Fibroblast of villous mesenchyme (primary cell): Measurements from ENCODE around the gene VIPR1. TPM values are rescaled to one million over a fixed set of nuclear protein-coding genes. Genes with fewer than 3 reads are reported as not detected.

ENCODE experiments used
- DNase-seq: peaks from one replicate; pipeline ENCODE4 v3.0.0-alpha.2; 2010; ENCODE audit warnings: low read depth
- H3K4me3 ChIP-seq: 2 replicates; pipeline ENCODE4 v1.5.1; 2011; ENCODE audit warnings: low read depth, mild to moderate bottlenecking, low read length
- total RNA-seq: library from RNA; depleted of rRNA; stranded (reverse); fragments of >200 nt; gene quantifications from 2 replicates; pipeline ENCODE4 v1.2.3, GENCODE V29; 2012
- TF ChIP-seq, protein P1 (sequence below): IDR thresholded peaks from 2 replicates; pipeline ENCODE4 v1.5.1; 2012; ENCODE audit warnings: low read depth, mild to moderate bottlenecking, low read length; ENCODE audit not compliant: insufficient read depth

Gene VIPR1
- total RNA-seq, 1 donor, result not detected

DNA sequence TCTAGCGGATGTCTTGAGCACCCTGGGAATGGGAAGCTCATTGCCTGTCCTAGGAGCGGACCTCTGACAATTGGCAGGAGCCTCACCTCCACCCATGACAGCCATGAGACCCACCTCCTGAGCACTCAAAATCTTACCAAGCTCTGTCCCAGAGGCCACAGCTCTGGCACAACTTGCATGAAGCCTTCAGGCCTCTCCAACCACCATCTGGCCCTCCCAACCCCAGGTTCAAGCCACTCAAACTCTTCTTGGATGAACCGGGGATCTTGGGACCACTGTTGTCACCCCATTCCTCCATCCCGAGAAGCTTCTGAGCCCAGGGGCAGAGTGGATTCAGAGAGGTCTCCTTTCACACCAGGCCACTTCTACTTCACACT, 1.5 kb downstream of the VIPR1 start:
- TF ChIP-seq, protein P1, sequence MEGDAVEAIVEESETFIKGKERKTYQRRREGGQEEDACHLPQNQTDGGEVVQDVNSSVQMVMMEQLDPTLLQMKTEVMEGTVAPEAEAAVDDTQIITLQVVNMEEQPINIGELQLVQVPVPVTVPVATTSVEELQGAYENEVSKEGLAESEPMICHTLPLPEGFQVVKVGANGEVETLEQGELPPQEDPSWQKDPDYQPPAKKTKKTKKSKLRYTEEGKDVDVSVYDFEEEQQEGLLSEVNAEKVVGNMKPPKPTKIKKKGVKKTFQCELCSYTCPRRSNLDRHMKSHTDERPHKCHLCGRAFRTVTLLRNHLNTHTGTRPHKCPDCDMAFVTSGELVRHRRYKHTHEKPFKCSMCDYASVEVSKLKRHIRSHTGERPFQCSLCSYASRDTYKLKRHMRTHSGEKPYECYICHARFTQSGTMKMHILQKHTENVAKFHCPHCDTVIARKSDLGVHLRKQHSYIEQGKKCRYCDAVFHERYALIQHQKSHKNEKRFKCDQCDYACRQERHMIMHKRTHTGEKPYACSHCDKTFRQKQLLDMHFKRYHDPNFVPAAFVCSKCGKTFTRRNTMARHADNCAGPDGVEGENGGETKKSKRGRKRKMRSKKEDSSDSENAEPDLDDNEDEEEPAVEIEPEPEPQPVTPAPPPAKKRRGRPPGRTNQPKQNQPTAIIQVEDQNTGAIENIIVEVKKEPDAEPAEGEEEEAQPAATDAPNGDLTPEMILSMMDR, result no peak
- no peak overlapping the region for H3K4me3 ChIP-seq
- no peak for DNase-seq

DNA sequence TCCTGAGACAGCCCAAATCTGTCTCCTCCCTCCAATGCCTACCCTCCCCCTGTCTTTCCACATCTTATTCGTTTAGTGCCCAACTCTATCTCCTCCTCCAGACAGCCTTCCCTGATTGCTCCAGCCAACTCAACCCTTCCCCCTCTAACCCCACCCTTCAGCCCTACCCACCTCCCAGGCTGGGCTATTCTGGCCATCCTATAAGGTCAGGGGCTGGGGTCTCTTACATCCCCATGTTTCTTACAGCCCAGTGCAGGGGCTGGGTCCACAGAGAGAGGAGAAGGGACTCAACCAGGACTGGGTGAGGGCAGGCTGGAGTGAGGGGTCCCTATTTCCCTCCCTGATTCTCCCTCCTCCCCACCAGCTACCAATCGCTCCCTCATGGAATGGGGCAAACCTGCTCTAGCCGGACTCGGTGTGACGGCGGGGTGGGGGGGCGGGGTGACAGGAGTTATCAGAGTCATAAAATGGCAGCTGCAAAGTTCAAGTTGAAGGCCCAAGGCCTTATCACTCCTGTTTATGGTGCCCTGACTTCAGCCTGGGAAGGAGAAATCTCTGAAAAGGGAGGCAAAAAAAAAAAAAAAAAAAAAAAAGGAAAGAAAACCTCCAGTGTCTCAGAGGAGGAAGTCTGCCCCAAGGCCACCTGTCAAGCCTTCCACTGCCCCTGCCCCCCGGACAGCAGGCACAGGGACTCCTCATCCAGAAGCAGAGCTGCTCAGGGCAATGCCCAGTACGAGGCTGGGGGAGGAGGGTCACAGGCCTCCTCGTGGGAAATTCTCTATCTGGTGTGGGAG, 2.1 kb downstream of the VIPR1 start:
- TF ChIP-seq, protein P1, result no peak
- no peak for DNase-seq
- H3K4me3 ChIP-seq, result no peak overlapping the region

DNA sequence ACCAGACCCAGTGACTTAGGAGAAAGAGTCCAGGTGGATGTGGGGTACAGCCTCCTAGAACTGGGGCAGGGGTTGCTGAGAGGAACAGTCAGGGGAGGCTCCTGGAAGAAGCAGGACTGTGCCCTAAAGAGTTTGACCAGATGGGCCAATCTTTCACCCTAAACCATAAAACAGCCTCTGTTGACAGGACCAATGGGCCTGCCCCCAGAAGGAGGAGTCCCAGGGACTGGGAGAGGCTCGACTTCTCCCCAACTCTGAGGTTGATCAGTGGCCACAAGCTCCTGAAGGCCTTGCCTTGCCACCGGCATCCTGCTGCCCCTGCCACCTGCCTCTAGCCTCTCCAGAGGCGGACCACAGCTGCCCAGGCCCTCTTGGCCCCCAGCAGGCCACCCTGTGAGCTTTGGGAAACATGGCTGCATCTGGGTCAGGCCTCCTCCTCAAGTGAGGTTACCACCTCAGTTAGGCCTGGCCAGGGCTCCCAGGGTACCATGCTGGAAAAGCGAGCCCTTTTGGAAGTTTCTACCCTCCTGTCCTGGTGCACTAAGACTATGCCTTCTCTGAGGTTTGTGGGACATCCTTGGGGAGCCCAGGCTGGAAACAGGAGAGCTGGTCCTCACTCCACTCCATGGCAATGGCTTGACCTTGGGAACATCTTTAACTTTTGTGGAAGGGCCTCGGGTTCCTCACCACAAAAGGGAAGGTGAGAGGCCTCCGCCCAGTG, 2.8 kb downstream of the VIPR1 start:
- no peak for DNase-seq
- no peak overlapping the region for H3K4me3 ChIP-seq
- TF ChIP-seq, protein P1, result no peak

DNA sequence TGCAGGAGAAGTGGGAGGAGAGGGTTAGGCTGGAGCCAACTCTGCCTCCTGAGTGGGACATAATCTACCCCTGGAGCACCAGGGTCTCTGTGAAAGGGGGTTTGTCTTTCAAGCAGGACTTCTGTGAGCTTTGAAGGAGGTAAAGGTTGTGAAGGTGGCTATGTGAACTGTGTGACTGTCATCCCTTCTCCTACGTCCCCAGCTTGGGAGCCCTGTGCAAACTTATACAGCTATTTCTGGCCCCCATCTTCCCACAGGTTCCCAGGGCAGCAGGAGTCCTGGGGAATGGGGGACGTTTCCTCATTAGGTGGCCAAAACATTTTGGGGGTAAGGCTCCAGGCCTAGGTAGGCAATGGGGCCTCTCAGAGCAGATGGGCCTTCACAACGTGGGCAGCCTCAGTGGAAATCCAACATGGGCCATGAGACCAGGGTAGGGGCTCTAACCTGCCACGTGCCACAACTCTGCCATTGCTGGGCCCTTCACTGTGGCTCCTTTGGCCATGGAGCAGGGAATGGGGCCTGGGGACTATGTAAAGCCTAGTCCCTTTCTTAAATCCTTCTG, 3.5 kb downstream of the VIPR1 start:
- H3K4me3 ChIP-seq, result no peak overlapping the region
- TF ChIP-seq, protein P1, result no peak
- no peak for DNase-seq

DNA sequence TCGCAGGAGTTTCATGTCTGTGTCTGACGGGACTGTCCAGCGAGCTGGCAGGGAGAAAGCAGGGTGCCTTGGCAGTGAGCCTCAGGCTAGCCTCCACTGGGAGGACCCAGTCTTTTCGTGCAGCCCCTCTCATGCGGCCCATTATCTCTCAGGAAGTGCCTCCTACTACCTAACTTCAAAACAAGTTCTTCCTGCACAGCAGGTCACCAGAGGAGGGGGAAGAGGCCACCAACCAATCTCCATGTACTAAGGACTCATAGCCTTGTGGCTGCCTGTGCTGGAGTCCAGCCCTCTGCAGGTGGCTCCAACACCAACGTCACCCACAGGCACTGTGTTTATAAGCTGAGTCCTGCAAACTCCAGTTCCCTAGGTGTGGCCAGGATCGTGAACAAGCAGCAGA, 4.8 kb downstream of the VIPR1 start:
- DNase-seq, result no peak
- TF ChIP-seq, protein P1, result no peak
- no peak overlapping the region for H3K4me3 ChIP-seq

DNA sequence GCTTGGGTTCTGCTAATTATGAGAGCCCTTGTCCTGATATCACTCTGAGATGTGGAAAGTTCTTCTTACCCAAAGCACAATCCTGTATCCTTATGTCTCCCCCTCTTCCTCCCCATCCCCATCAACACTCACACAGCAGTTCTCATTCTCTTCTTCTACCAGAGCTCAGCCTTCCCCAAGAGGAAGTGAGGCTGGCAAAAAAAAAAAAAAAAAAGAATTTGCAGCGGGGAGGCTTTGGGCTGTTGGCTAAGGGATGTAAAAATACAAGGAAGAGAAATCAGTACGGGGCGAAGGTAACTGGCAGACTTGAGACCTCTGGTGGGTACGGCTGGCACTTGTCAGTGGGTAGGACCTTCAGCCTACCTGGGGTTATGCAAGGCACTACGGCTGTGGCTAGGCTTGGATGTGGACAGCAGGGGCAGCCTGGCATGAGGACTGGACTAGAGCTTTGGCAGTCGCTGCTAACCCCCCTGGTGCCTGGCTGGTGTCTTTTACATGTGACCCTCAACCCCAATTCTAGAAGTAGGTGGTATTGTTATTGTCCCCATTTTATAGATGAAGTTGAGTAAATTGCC, 5.4 kb downstream of the VIPR1 start:
- no peak for DNase-seq
- TF ChIP-seq, protein P1, result no peak
- no peak overlapping the region for H3K4me3 ChIP-seq
